Measurements from ENCODE around the gene C3AR1.
A peak's percentile ranks its signal among the peaks of the same experiment; 100 is the strongest.

Gene C3AR1

GRCh38 chr12:8026291-8026900 lies 39.8 kb downstream of the C3AR1 start:
- no peak for TF ChIP-seq CTCF (IDR thresholded peaks at IDR 0.05; ENCODE audit: low read depth, low read length)

GRCh38 chr12:8018666-8019581 lies 47.2 kb downstream of the C3AR1 start:
- peak overlapping the region; percentile 41 for H3K4me3 ChIP-seq (ENCODE audit: low read depth, low read length)
- TF ChIP-seq CTCF (IDR thresholded peaks at IDR 0.05; ENCODE audit: low read depth, low read length), result no peak

More at GRCh38 chr12:8026291-8026900, 39.8 kb downstream of the C3AR1 start:
- peak overlapping the region; percentile 69 for H3K4me3 ChIP-seq (ENCODE audit: low read depth, low read length)

GRCh38 chr12:8018213-8018612 lies 47.9 kb downstream of the C3AR1 start:
- H3K4me3 ChIP-seq (ENCODE audit: low read depth, low read length), result peak overlapping the region; percentile 41; the same call in 1 of the 2 replicates

GRCh38 chr12:8014836-8015235 lies 51.3 kb downstream of the C3AR1 start:
- no peak for TF ChIP-seq CTCF (IDR thresholded peaks at IDR 0.05; ENCODE audit: low read depth, low read length)
- no peak overlapping the region for H3K4me3 ChIP-seq (ENCODE audit: low read depth, low read length)

GRCh38 chr12:8012651-8013309 lies 53.4 kb downstream of the C3AR1 start:
- TF ChIP-seq CTCF (IDR thresholded peaks at IDR 0.05; ENCODE audit: low read depth, low read length), result no peak
- no peak overlapping the region for H3K4me3 ChIP-seq (ENCODE audit: low read depth, low read length)

GRCh38 chr12:8011331-8011730 lies 54.8 kb downstream of the C3AR1 start:
- H3K4me3 ChIP-seq (ENCODE audit: low read depth, low read length), result no peak overlapping the region
- TF ChIP-seq CTCF (IDR thresholded peaks at IDR 0.05; ENCODE audit: low read depth, low read length), result no peak

Data from WI38 (cell line).